COLO668 (cell line): Measurements from ENCODE around the gene CX3CL1.
A peak's percentile ranks its signal among the peaks of the same experiment; 100 is the strongest.
"Not testable (repeated sequence)": the region's sequence is repeated elsewhere in the genome, so short reads cannot be mapped to it uniquely, and the experiment has no call there.

Experiments used
- DNase-seq: peaks from one replicate; lab custom pipeline; 2025; ENCODE audit not compliant: unreplicated experiment; lab: John Stamatoyannopoulos, UW

CX3CL1 gene

GRCh38 chr16:57382535-57383275, 10.4 kb downstream of the CX3CL1 start:
- no peak for DNase-seq

GRCh38 chr16:57383276-57384247, 11.3 kb downstream of the CX3CL1 start:
- DNase-seq, result no peak

GRCh38 chr16:57384248-57385070, 12.2 kb downstream of the CX3CL1 start:
- DNase-seq, result no peak

GRCh38 chr16:57385083-57385482, 12.8 kb downstream of the CX3CL1 start:
- DNase-seq, result no peak

- DNase-seq, result no peak
Measured at GRCh38 chr16:57386381-57386951, 14.2 kb downstream of the CX3CL1 start.

- DNase-seq, result no peak
Measured at GRCh38 chr16:57387598-57388354, 15.5 kb downstream of the CX3CL1 start.

GRCh38 chr16:57388359-57389086, 16.2 kb downstream of the CX3CL1 start:
- no peak for DNase-seq

GRCh38 chr16:57389087-57389468, 16.8 kb downstream of the CX3CL1 start:
- DNase-seq, result no peak

GRCh38 chr16:57390636-57391295, 18.5 kb downstream of the CX3CL1 start:
- DNase-seq, result no peak

GRCh38 chr16:57391300-57391699, 19.0 kb downstream of the CX3CL1 start:
- no peak for DNase-seq

- DNase-seq, result no peak
Measured at GRCh38 chr16:57391708-57392107, 19.4 kb downstream of the CX3CL1 start.

GRCh38 chr16:57392694-57393093, 20.4 kb downstream of the CX3CL1 start:
- peak; percentile 11 for DNase-seq

- DNase-seq, result peak; percentile 29
Measured at GRCh38 chr16:57394444-57394843, 22.2 kb downstream of the CX3CL1 start.

- DNase-seq, result no peak
Measured at GRCh38 chr16:57395026-57395425, 22.7 kb downstream of the CX3CL1 start.

- DNase-seq, result no peak
Measured at GRCh38 chr16:57396786-57397185, 24.5 kb downstream of the CX3CL1 start.

GRCh38 chr16:57397493-57397892, 25.2 kb downstream of the CX3CL1 start:
- not testable (repeated sequence) for DNase-seq

GRCh38 chr16:57401943-57402640, 29.8 kb downstream of the CX3CL1 start:
- no peak for DNase-seq
